ENCODE results near the gene PRPF19.

DNA sequence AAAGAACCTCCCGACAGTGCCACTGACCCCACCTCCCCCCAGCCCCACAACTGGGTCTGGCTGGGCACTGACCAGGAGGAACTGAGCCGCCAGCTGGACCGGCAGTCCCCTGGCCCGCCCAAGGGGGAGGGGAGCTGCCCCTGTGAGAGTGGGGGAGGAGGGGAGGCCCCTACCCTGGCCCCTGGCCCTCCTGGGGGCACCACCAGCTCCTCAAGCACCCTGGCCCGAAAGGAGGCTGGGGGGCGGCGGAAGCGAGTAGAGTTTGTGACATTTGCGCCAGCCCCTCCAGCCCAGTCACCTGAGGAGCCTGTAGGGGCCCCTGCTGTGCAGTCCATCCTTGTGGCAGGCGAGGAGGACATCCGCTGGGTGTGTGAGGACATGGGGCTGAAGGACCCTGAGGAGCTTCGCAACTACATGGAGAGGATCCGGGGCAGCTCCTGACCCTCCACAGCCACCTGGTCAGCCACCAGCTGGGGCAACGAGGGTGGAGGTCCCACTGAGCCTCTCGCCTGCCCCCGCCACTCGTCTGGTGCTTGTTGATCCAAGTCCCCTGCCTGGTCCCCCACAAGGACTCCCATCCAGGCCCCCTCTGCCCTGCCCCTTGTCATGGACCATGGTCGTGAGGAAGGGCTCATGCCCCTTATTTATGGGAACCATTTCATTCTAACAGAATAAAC lies 30.2 kb upstream of the PRPF19 start:
- TF ChIP-seq, protein P1, sequence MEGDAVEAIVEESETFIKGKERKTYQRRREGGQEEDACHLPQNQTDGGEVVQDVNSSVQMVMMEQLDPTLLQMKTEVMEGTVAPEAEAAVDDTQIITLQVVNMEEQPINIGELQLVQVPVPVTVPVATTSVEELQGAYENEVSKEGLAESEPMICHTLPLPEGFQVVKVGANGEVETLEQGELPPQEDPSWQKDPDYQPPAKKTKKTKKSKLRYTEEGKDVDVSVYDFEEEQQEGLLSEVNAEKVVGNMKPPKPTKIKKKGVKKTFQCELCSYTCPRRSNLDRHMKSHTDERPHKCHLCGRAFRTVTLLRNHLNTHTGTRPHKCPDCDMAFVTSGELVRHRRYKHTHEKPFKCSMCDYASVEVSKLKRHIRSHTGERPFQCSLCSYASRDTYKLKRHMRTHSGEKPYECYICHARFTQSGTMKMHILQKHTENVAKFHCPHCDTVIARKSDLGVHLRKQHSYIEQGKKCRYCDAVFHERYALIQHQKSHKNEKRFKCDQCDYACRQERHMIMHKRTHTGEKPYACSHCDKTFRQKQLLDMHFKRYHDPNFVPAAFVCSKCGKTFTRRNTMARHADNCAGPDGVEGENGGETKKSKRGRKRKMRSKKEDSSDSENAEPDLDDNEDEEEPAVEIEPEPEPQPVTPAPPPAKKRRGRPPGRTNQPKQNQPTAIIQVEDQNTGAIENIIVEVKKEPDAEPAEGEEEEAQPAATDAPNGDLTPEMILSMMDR (IDR thresholded peaks at IDR 0.05): no peak
- TF ChIP-seq RAD21 (IDR thresholded peaks at IDR 0.05; ENCODE audit: low read length) (no peak), POLR2AphosphoS5 (IDR thresholded peaks at IDR 0.05; ENCODE audit: low read depth, low read length) (no peak), PBX3 (IDR thresholded peaks at IDR 0.05) (no peak), JUND (IDR thresholded peaks at IDR 0.05) (no peak), GATA2 (CRISPR knock-in tag; IDR thresholded peaks at IDR 0.05) (no peak), MAX (IDR thresholded peaks at IDR 0.05; ENCODE audit: low read depth) (no peak), MEF2A (IDR thresholded peaks at IDR 0.05; ENCODE audit: borderline replicate concordance, low read depth) (no peak)
